HCT116 (cell line): ENCODE data around the gene CEP131.

Source experiments
- ATF3 ChIP-seq: IDR thresholded peaks from 2 replicates; pipeline ENCODE4 v1.6.1; 2012
- CBX3 ChIP-seq: IDR thresholded peaks from 2 replicates; pipeline ENCODE4 v1.6.1; 2012; ENCODE audit warnings: low read depth
- CEBPB ChIP-seq: IDR thresholded peaks from 2 replicates; pipeline ENCODE4 v1.6.1; 2012; ENCODE audit warnings: low read depth
- EGR1 ChIP-seq: IDR thresholded peaks from 2 replicates; pipeline ENCODE4 v1.6.1; 2012; ENCODE audit warnings: low read depth
- EZH2 ChIP-seq: fragments of 200-600 bp; sonication (generic); IDR thresholded peaks from 2 replicates; pipeline ENCODE4 v1.6.1; 2017; ENCODE audit warnings: antibody characterized with exemption, mixed run types
- EZH2phosphoT487 ChIP-seq: fragments of 200-600 bp; IDR thresholded peaks from 2 replicates; pipeline ENCODE4 v1.6.1; 2018; ENCODE audit warnings: antibody characterized with exemption, borderline replicate concordance
- JUND ChIP-seq: IDR thresholded peaks from 2 replicates; pipeline ENCODE4 v1.6.1; 2012
- MAX ChIP-seq: IDR thresholded peaks from 2 replicates; pipeline ENCODE4 v1.6.1; 2012
- POLR2A ChIP-seq: IDR thresholded peaks from 2 replicates; pipeline ENCODE4 v1.7.0; 2011; ENCODE audit warnings: borderline replicate concordance; ENCODE audit not compliant: insufficient read depth, insufficient read length; ENCODE audit errors: extremely low read depth
- POLR2AphosphoS5 ChIP-seq: IDR thresholded peaks from 2 replicates; pipeline ENCODE4 v1.6.1; 2011; ENCODE audit warnings: mild to moderate bottlenecking, low read depth, low read length, moderate library complexity
- REST ChIP-seq: IDR thresholded peaks from 2 replicates; pipeline ENCODE4 v1.6.1; 2012; ENCODE audit warnings: low read depth
- SRF ChIP-seq: IDR thresholded peaks from 2 replicates; pipeline ENCODE4 v1.6.1; 2012; ENCODE audit warnings: low read depth
- ZNF274 ChIP-seq: fragments of 200-500 bp; sonication (Bioruptor generic); IDR thresholded peaks from 2 replicates; pipeline ENCODE4 v1.6.1; 2014; ENCODE audit warnings: mild to moderate bottlenecking, low read depth, low read length, inconsistent platforms
- TF ChIP-seq, protein P1 (sequence below), 3 experiments: fragments of 200-600 bp in 1 of 3; sonication (generic) in 1 of 3; IDR thresholded peaks in 2 of 3; conservative IDR thresholded peaks in 1 of 3; 2 replicates each; pipeline ENCODE4 v1.5.1; 2012 to 2017; ENCODE audit warnings: low read depth in 2 of 3, low read length in 2 of 3, antibody characterized with exemption in 1 of 3, borderline replicate concordance in 1 of 3, control low read depth in 1 of 3, mild to moderate bottlenecking in 1 of 3, mixed read lengths in 1 of 3, mixed run types in 1 of 3, moderate library complexity in 1 of 3; ENCODE audit not compliant: insufficient read depth in 1 of 3

DNA sequence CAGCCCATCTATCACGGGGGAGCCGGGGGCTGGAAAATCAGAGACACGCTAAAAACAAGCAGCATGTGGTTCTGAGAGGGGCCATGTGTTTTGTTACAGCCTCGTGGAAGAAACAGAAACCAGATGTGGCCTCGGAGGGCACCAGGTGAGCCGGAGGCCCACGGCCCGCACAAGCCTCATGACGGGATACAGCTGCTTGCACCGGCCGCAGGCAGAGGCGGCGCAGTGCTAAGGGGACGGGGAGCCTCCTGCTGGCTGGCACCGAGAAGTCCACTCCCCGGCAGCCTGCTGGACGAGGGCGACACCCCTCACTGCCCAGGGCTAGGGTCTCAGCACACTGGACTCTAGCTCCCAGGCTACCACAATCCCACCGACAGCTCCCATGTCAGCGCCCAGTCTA lies 35.5 kb upstream of the CEP131 start:
- TF ChIP-seq ZNF274 (no peak), CEBPB (no peak), POLR2A (no peak), MAX (no peak), EZH2phosphoT487 (no peak), SRF (no peak), POLR2AphosphoS5 (no peak), REST (no peak), ATF3 (no peak), JUND (no peak), EZH2 (no peak), EGR1 (no peak), CBX3 (no peak)
- TF ChIP-seq, protein P1, sequence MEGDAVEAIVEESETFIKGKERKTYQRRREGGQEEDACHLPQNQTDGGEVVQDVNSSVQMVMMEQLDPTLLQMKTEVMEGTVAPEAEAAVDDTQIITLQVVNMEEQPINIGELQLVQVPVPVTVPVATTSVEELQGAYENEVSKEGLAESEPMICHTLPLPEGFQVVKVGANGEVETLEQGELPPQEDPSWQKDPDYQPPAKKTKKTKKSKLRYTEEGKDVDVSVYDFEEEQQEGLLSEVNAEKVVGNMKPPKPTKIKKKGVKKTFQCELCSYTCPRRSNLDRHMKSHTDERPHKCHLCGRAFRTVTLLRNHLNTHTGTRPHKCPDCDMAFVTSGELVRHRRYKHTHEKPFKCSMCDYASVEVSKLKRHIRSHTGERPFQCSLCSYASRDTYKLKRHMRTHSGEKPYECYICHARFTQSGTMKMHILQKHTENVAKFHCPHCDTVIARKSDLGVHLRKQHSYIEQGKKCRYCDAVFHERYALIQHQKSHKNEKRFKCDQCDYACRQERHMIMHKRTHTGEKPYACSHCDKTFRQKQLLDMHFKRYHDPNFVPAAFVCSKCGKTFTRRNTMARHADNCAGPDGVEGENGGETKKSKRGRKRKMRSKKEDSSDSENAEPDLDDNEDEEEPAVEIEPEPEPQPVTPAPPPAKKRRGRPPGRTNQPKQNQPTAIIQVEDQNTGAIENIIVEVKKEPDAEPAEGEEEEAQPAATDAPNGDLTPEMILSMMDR (IDR thresholded peaks at IDR 0.05 in 2 of 3, conservative IDR thresholded peaks at IDR 0.05 in 1 of 3; ENCODE audit: borderline replicate concordance in 1 of 3, insufficient read depth in 1 of 3, low read depth in 2 of 3, low read length in 2 of 3): peak in 1 of 3 experiments; percentile 15; a peak in 1 of 6 replicates
